Measurements from ENCODE around the gene SESN1.

GRCh38 chr6:108942556-108943492 lies 151.8 kb downstream of the SESN1 start:
- no peak for TF ChIP-seq CTCF (IDR thresholded peaks at IDR 0.05)
- no peak for TF ChIP-seq EZH2 (IDR thresholded peaks at IDR 0.05; ENCODE audit: borderline replicate concordance, insufficient read depth, low read depth, low read length, poor library complexity, severe bottlenecking)
